Endodermal cell (in vitro differentiated cells): ENCODE results near the gene PLSCR4. TPM values are rescaled to one million over a fixed set of nuclear protein-coding genes. Genes with fewer than 3 reads are reported as not detected.
"Not testable (repeated sequence)": the region's sequence is repeated elsewhere in the genome, so short reads cannot be mapped to it uniquely, and the experiment has no call there.

ENCODE experiments used
- DNase-seq: peaks from one replicate; pipeline ENCODE4 v3.0.0-alpha.2; 2017
- H3K27ac ChIP-seq: 2 replicates; pipeline ENCODE4 v1.5.1; 2013; ENCODE audit warnings: mild to moderate bottlenecking, low read depth, low read length, moderate library complexity
- H3K27me3 ChIP-seq: 2 replicates; pipeline ENCODE4 v1.6.1; 2013; ENCODE audit warnings: mild to moderate bottlenecking, low read length, moderate library complexity; ENCODE audit not compliant: insufficient read depth, control insufficient read depth, poor library complexity, severe bottlenecking
- H3K36me3 ChIP-seq: 2 replicates; pipeline ENCODE4 v1.7.0; 2013; ENCODE audit warnings: mild to moderate bottlenecking, low read length, moderate library complexity; ENCODE audit not compliant: control insufficient read depth, insufficient read depth
- H3K4me1 ChIP-seq: one replicate; pipeline ENCODE4 v1.7.0; 2013; ENCODE audit warnings: low read length; ENCODE audit not compliant: control insufficient read depth, insufficient read depth
- H3K4me3 ChIP-seq: 2 replicates; pipeline ENCODE4 v1.5.1; 2013; ENCODE audit warnings: mild to moderate bottlenecking, low read length, moderate library complexity
- H3K9ac ChIP-seq: 2 replicates; pipeline ENCODE4 v1.6.1; 2013; ENCODE audit warnings: mild to moderate bottlenecking, low read length, moderate library complexity; ENCODE audit not compliant: poor library complexity, severe bottlenecking; ENCODE audit errors: extremely low read depth
- H3K9me3 ChIP-seq: 2 replicates; pipeline ENCODE4 v1.6.1; 2013; ENCODE audit warnings: mild to moderate bottlenecking, low read length, moderate library complexity; ENCODE audit not compliant: control insufficient read depth
- H3K27ac Mint-ChIP-seq: 2 replicates; pipeline ENCODE4 v1.8.0; 2020; ENCODE audit warnings: mixed read lengths
- H3K27me3 Mint-ChIP-seq: 2 replicates; pipeline ENCODE4 v1.8.0; 2021; ENCODE audit warnings: mild to moderate bottlenecking, mixed read lengths; ENCODE audit not compliant: insufficient read depth
- H3K36me3 Mint-ChIP-seq: 2 replicates; pipeline ENCODE4 v1.8.0; 2020; ENCODE audit warnings: low read depth, mixed read lengths
- H3K4me1 Mint-ChIP-seq: 2 replicates; pipeline ENCODE4 v1.8.0; 2020; ENCODE audit warnings: mixed read lengths
- H3K4me3 Mint-ChIP-seq: 2 replicates; pipeline ENCODE4 v1.8.0; 2020; ENCODE audit warnings: mild to moderate bottlenecking, moderate library complexity, mixed read lengths
- H3K9me3 Mint-ChIP-seq: 2 replicates; pipeline ENCODE4 v1.8.0; 2020; ENCODE audit warnings: mild to moderate bottlenecking, mixed read lengths
- WGBS, 2 experiments: methylation state at CpG; one replicate each; pipeline versions ENCODE4 v1.1.5 to v1.1.7; 2013; ENCODE audit warnings: missing lambda C conversion rate in 2 of 2, mixed read lengths in 1 of 2; ENCODE audit not compliant: insufficient coverage in 1 of 2, insufficient read length in 1 of 2; 5-methylcytosine and 5-hydroxymethylcytosine counted together
- total RNA-seq, 2 donors: library from RNA; stranded (reverse); fragmentation: NEBNext Ultra II Directional in 1 of 2; extraction: Animal tissue kit (Norgen Biotek cat#: 25700) in 1 of 2; gene quantifications; 2 replicates in 1 of 2; 3 replicates in 1 of 2; pipeline ENCODE4 v1.2.1, GENCODE V29; 2021
- TF ChIP-seq, protein P1 (sequence below): fragments of 200-600 bp; sonication (generic); conservative IDR thresholded peaks from 2 replicates; pipeline ENCODE4 v1.5.0; 2021; ENCODE audit warnings: antibody characterized with exemption, mild to moderate bottlenecking

Gene PLSCR4
- total RNA-seq, 2 donors from 2014 or later: 9.3 to 12.3 TPM

DNA sequence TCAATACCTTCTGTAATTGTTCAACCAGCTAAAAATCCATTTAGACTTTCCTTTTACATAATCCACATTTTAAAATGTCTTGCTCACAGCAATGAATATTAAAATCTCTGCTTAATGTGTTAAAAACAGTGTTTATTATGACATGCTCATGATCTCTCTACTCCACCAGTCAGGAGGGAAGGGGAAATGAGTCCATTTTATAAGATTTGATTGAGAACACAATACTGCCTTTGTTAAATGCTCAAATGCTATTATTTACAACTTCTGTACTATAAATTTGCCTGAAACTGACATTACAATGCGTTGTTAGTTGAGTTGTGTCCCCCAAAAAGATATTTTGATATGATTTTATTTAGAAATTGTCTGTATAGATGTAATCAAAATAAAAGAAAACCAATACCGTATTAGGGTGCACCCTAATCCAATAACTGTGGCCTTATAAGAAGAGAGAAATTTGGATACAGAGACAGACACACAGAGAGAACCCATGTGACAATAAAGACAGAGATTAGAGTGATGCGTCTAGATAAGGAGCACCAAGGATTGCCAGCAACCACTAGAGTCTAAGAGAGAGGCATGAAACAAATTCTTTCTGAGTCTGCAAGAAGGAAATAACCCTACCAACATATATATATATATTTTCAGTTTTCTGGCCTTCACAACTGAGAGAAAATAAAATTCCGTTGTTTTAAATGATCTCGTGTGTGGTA lies 9.1 kb upstream of the PLSCR4 start:
- Mint-ChIP-seq H3K4me3 (no peak overlapping the region), H3K4me1 (peaks cover 21% of the 10 kb centered on the region), H3K36me3 (peaks cover 2% of the 10 kb centered on the region), H3K27me3 (no peaks in the 10 kb centered on the region), H3K9me3 (peaks cover 8% of the 10 kb centered on the region), H3K27ac (no peak overlapping the region)
- H3K4me1 ChIP-seq: peaks cover 9% of the 10 kb centered on the region
- no peaks in the 10 kb centered on the region for H3K27me3 ChIP-seq
- TF ChIP-seq, protein P1, sequence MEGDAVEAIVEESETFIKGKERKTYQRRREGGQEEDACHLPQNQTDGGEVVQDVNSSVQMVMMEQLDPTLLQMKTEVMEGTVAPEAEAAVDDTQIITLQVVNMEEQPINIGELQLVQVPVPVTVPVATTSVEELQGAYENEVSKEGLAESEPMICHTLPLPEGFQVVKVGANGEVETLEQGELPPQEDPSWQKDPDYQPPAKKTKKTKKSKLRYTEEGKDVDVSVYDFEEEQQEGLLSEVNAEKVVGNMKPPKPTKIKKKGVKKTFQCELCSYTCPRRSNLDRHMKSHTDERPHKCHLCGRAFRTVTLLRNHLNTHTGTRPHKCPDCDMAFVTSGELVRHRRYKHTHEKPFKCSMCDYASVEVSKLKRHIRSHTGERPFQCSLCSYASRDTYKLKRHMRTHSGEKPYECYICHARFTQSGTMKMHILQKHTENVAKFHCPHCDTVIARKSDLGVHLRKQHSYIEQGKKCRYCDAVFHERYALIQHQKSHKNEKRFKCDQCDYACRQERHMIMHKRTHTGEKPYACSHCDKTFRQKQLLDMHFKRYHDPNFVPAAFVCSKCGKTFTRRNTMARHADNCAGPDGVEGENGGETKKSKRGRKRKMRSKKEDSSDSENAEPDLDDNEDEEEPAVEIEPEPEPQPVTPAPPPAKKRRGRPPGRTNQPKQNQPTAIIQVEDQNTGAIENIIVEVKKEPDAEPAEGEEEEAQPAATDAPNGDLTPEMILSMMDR: no peak
- H3K4me3 ChIP-seq: no peak overlapping the region
- peaks cover 6% of the 10 kb centered on the region for H3K9me3 ChIP-seq
- H3K27ac ChIP-seq: no peak overlapping the region
- H3K9ac ChIP-seq: no peak overlapping the region
- H3K36me3 ChIP-seq: no peaks in the 10 kb centered on the region
- DNase-seq: no peak
- 92 to 100% methylated on average over 1 to 5 of the region's 5 CpGs for WGBS, 2 experiments

GRCh38 chr3:146256851-146257486 lies 6.1 kb upstream of the PLSCR4 start:
- TF ChIP-seq, protein P1: no peak
- no peak overlapping the region for H3K27ac ChIP-seq
- DNase-seq: peak; percentile 56
- no peaks in the 10 kb centered on the region for H3K4me1 ChIP-seq
- H3K27ac Mint-ChIP-seq: peak overlapping the region; percentile 8
- no peak overlapping the region for H3K4me3 Mint-ChIP-seq
- peaks cover 33% of the 10 kb centered on the region for H3K9me3 Mint-ChIP-seq
- no peaks in the 10 kb centered on the region for H3K4me1 Mint-ChIP-seq
- no peak overlapping the region for H3K4me3 ChIP-seq
- no peak overlapping the region for H3K9ac ChIP-seq
- peaks cover 9% of the 10 kb centered on the region for H3K36me3 Mint-ChIP-seq
- peaks cover 31% of the 10 kb centered on the region for H3K9me3 ChIP-seq
- no peaks in the 10 kb centered on the region for H3K27me3 Mint-ChIP-seq
- H3K36me3 ChIP-seq: no peaks in the 10 kb centered on the region
- H3K27me3 ChIP-seq: no peaks in the 10 kb centered on the region
- 76 to 77% methylated on average over 3 of the region's 3 CpGs for WGBS, 2 experiments

DNA sequence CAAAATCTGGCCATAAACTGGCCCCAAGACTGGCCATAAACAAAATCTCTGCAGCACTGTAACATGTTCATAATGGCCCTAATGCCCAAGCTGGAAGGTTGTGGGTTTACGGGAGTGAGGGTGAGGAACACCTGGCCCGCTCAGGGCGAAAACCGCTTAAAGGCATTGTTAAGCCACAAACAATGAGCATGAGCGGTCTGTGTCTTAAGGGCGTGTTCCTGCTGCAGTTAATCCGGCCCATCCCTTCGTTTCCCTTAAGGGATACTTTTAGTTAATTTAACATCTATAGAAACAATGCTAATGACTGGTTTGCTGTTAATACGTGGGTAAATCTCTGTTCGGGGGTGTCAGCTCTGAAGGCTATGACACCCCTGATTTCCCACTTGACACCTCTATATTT lies 1.5 kb upstream of the PLSCR4 start:
- H3K4me3 Mint-ChIP-seq, H3K27ac Mint-ChIP-seq, H3K4me1 Mint-ChIP-seq, H3K27me3 Mint-ChIP-seq, H3K36me3 ChIP-seq, H3K27ac ChIP-seq, H3K4me3 ChIP-seq, H3K9ac ChIP-seq, DNase-seq, H3K36me3 Mint-ChIP-seq, H3K27me3 ChIP-seq, H3K4me1 ChIP-seq: not testable (repeated sequence)
- H3K9me3 Mint-ChIP-seq: peaks cover 35% of the 10 kb centered on the region
- WGBS, 2 experiments: 80 to 92% methylated on average over 3 to 10 of the region's 10 CpGs
- peaks cover 29% of the 10 kb centered on the region for H3K9me3 ChIP-seq
